Activated T-cell treated with anti-CD3 and anti-CD28 coated beads, Interleukin-2, amount 50 U/mL, for 1 hour (primary cell): Measurements from ENCODE around the gene PRAC1.

ENCODE experiments used
- DNase-seq: peaks from one replicate; pipeline ENCODE4 v3.0.0-alpha.2; 2020

Gene PRAC1

DNA sequence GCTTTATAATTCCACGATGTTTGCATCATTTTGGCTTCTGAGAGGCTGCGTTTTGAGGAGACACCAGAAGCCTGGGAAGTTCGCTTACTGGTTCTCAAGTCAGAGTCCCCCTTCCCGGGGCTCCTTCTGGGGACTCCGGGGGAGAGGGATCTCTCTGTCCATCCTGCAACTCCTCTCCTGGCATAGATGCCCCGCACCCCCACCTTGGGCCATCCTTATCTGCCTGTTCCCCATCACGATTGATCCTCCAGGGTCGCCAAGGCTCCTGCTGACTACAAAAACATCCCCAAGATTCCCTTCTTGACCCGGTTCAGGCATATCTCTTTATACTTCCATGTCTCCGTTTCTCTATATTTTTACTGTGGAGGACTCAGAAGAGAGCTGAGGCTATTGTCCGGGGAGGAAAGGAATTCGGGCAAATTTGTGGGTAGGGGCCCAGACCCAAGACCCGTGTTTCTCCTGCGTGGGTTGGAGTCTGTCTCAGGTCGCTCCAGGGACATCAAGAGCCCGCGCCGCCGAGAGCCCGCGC is 24.7 kb upstream of the PRAC1 start:
- no peak for DNase-seq

DNA sequence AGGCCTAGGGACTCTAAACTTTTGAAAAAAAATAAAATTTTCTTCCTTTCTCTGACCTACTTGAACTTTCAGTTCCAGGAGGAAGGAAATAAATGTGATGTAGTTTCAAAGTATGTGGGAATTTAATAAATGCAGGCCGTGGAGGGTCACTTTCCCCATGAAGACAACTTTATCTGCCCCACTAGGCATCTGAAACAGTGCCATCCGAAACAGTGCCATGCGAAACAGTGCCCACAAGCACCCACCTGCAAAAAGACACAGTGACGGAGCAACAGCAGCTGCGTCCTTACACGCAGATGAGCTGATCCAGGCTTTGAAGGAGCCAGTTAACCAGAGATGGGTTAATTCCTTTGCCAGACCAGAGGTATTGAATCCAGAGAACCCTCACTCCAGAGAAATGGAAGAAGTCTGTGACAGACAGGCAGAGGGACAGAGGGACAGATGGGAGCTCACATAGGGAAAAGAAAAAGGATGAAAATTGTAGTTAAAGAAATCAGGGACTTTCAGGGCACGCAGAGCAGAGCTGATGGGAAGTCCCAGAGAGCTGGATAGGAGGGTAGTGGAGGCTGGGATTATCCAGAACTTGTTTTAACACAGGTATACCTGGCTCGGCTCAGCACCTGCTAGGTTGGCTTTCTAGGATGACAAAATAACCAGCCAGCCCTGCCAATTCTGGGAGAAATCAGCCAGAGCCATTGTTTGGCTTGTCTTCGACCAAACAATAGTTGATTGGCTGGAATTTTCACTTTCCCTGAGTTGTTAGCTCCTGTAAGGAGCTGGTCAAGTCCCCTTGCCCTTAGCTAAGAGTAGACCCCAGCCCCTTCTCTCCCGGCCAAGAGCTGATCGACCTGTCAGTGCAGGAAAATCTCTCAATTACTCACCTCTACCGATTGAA is 23.3 kb upstream of the PRAC1 start:
- no peak for DNase-seq

DNA sequence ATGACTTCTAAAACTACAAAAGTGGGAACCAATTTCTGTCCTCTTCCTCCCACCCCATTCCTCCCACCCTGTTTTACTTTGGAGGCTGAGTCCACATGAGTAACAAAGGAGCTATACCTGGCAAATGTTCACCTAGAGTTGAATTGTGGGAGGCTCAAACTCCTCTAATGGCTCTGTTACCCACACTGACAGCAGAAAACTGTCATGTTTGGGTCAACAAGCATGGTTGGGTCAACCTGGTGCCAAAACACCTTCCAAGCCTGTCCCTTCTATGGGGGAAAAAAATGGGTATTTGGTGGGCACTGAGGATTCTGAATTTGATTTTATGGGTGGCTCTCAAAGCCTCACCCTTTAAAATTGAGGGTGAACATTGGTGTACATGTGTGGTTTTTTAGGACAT is 18.2 kb upstream of the PRAC1 start:
- no peak for DNase-seq

DNA sequence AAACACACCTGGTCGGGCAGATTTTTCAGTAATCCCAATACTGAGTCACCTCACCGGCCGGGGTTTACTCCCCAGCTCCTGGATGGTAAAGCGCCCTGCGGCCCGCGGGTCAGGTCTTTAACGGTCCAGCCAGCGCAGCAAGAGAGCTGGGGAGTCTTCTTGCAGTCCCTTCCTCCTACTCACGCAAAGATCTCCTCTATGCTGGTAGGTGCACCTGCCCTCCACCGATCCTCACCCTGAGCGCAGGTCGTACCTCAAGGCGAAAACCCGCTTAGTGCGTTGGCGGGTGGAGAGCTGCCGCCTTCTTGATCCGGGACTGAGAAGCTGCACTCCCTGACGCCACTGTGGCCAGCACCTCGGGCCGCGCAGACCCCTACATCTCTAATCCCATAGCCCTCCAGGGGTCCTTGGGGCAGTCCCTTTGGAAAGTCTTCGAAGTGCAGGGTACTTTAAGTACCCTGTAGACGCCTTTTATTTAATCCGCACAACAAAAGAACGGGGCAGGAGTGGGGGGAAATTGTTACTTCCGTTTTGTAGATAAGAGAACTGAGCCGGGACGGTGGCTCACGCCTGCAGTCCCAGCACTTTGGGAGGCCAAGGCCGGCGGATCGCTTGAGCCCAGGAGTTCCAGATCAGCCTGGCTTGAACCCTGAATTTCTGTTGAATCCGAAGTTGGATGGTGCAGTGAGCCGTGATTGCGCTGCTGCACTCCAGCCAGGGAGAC is 16.6 kb upstream of the PRAC1 start:
- no peak for DNase-seq

DNA sequence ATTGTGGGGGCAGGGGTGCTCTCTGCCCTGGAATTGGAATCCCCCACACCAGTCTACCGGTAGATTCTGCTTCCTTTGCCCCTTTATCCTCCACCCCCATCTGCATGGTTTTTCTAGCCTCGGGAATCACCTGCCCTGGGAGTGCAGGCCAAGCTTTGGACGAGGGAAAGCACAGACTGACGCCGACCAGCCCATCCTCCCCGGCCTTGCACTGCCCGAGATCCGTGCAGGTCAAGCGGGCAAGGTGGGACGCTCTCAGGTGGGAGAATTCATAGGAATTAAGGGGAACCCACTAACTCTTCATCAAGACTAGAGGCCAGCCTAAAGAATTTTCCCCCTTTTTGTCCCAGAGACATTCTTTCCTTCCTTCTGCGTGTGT is 16.1 kb upstream of the PRAC1 start:
- DNase-seq = no peak

DNA sequence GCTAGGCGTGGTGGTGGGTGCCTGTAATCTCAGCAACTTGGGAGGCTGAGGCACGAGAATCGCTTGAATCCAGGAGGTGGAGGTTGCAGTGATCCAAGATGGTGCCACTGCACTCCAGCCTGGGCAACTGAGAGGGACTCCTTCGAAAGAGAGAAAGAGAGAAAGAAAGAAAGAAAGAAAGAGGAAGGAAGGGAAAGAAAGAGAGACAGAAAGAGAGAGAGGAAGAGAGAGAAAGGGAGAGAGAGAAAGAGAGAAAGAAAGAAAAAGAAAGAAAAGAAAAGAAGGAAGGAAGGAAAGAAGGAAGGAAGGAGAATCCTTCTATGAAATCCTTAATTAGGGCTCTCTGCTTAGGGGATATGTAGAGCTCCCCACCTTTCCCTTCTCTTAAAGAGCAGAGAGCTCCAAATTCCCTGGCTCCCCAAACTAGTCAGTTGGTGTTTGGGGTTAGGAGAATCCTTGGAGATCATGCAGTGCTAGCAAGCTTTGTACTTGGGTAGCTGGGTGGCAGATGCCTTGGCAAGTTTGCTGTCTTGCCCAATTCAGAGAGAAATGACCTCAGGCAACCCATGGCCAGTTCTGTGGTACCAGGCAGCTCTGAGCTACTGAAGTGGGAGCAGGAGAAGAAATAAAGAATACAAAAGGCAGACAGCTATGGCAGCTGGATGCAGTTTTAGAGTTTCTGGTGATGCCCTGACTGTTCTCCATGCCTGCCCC is 15.2 kb upstream of the PRAC1 start:
- DNase-seq = no peak

DNA sequence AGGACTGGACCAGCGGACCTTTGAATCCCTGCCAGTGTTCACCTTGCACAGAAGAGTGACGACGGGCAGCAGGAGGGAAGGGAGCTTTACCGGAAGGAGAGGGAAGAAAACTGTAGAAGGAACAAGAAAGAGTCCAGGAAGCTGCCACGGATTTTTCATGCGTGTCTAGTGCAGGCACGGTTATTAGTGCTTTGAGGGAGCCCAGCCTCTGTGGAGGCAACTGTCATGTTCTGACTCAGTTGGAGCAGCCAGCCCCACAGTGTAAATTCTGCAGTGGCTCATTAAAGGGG is 12.7 kb upstream of the PRAC1 start:
- DNase-seq = no peak

DNA sequence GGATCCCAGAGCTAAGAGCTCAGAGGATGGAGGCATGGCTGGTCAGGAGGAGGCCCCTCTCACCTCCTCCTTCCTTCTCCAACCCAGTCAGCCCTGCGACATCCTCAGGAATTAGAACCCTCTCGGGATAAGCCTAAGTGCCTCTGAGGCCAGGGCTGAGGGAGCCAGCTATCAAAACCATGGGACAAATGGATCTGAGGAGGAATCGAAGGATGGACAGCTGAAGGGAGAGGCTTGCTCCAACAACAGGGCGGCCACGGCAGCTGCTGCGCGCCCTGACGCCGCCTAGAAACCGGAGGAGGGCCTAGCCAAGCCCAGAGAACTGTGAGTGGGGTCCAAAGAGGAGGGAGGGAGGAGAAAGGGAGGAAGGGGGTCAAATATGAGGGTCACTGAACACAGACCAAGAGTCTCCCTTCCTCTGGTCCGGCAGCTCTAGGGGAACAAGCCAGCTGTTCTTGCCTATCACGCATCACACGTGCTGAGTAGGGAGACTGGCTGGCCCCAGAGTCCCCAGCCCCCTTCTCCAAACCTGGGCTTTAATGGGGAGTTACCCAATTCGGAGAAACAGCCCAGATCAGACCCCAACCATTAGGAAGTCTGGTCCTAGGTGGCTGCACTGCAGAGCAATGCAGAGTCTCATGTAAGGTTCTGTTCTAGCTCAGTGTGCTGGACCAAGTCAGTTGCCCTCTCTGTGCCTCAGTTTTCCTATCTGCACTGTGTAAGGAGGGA is 12.2 kb upstream of the PRAC1 start:
- no peak for DNase-seq

DNA sequence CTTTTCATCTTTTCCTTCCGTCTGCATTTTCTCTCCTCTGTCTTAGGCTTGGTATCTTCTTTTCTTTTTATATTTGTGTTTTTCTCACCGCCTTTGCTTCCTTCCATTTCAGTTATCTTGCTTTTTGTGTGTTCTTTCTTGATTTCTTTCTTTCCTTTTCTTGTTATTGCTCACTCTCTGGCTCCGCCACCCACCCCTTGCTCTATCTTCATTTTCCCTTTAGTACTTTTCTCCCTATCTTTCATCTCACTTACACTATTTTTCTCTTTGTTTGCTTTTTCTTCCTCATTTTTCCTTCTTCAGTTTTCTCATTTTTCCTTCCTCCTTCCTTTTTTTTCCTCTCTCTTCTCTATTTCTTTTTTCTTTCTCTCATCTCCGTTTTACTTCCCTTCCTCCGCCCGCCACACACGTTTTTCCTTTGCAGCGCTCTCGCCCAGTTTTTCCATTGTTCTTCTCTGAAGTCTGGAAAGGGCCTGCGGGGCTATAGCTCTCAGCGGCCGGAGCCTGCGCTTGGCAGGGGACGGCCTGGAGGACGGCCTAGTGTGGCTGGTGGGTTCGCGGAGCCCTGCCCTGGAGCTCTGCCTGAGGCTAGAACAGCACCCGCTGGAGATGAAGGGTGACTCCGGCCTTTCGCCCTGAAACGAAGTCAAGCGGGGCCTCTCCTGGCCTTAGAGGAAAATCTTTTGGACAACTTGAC is 11.5 kb upstream of the PRAC1 start:
- no peak for DNase-seq

DNA sequence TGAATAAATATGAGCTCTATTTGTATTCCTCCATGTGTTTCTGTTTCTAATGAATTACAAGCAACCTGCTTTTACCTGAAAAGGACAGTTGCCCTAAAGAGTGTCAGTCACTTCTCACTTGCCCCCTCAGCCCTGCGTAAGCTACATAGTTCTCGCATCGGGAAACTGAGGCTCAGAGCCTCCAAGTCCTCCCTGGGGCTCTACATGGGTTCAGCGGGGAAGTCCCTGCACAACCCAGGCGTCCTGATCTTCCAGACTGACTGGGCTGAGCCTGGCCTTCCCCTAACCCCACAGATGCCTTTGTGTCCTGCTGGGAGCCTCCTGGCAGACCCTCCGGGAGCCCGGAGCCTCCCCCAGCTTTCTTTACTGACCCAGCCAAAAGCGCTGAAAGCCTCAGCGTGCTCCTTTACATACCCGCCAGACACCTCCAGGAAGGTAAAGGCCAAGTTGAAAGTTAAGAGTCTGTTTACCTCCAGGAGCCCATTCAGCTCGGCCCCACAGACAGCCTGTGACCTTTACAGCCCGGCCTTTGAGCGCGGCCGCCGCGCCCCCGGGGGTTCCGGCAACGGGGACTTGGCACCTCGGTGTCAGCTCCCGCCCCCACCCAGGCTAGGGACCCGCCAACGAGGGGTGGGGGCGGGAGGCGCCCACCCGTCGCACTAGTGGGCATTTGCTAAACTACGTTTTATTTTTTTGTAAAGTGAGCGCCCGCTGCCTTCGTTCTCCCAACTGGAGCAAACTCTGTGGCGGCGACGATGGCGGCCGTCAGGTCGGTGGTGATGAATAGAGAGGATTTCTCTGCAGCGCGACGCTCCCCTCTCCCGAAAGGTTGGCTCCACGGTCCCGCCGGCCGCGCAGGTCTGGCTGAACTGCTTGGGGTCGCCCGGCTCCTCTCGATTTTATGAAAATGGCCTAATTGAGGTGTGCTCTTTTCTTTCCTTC is 10.6 kb upstream of the PRAC1 start:
- DNase-seq = no peak

DNA sequence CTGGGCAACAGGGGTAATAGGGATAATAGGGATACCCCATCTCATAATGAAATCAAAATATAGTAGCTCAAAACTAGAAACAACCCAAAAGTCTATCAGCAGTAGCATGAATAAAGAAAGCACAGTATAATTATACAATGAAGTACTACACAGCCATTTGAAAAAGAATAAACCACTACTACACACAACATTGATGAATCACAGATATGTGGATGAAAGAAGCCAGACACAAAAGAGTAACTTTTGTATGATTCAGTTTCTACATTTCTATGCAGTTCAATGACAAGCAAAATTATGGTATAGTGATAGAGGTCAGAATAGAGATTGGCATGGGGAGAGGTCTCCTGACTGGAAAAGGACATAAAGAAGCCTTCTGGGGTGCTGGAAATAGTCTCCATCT is 9.0 kb upstream of the PRAC1 start:
- DNase-seq = no peak

DNA sequence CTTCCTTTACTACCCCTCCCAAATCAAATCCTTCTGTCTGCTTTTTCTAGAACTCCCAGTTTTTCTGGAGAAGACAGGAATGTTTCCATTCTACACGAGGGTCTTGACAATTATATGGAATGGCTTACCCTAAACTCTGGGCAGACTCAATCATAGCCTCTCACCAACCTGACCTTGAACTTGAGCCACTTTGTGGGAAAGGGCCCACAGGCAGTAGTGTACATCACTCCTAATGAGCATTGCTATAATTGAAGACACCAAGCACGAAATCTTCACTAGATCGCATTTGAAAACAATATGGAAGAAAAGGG is 7.9 kb upstream of the PRAC1 start:
- DNase-seq = no peak

DNA sequence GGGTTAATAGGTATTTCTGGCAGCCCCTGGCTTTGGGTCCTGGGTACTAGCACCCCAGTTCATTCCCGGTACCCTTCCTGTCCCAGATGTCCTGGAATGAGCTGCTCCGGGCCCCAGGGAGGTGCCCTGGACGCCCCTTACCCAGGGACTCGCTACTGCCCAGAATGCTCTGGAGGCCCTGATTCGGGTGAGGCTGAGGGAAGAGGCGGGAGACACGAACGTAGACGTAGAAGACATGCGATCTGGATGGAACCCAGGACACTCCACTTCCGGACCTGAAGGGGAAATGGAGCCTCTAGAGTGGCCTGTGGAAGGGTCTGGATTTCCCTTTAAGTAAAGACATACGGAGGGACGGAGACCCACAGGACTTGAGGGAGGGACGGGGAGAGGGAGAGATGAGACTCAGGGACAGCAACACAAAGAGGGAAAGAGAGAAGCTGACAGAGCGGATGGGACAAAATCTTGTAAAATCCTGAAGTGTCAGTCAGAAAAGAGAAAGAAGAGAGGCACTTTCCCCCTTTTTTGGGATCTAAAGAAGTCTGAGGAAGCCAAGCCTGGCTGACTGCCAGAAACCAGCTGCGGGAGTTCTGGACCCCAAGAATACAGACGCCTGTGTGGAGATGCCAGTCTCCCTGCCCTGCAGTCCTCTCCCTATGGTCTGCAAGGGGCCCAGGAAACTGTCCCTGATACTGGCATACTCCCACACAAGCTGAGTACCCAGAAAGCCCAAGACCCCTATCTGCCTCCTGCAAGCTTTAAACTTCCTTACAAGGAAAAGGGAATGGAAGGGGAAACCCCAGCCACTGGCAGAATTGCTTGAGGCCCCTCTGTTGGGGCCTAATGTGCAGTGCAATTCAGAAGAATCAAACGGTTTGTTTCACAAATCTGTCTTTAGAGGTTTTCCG is 7.3 kb upstream of the PRAC1 start:
- no peak for DNase-seq

DNA sequence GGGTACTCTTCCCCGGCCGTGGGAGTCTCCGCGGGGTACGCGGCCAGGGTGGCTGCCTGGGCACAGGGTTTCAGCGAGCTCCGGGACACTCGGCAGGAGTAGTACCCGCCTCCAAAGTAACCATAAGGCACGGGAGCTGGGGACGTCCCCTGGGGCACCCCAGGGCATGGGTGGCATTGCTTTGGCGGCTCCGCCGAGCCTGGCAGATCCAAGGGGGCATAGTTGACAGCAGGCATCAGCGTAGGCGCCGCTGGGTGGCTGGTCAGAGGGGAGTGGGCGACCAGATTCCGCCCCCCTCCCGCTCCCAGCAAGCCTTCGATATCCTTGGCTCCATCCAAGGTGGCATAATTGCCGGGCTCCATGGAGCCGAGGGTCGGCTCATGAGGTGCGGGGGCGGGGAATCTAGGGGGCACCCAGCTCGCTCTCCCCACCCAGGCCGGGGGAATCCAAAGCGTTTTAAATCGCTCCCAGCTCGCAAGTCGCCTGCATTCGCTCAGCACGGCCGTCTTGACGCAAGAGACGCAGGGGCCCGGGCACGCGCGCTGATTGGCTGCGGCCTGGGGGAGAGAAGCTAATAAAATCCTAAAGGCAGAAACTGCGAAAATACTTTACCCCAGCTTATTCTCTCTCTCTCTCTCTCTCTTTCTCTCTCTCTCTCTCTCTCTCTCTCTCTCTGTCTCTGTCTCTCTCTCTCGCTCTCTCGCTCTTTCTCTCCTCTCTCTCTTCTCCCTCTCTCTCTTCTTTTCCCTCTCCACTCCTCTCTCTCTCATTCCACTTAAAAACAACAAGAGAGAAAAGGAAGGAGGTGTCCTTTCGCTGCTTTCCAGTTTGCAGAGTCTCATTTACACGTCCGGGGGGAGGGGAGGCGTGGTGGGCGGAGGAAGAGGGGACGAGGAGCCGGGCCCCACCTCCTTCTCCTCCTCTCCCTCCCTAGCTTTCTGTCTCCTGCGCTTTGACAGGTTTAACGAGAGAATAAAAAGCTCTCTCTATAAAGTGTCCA is 6.2 kb upstream of the PRAC1 start, which contains the start of gene HOXB13:
Gene HOXB13 (minus strand): TSS at position 519 of the 1,000 bp plus-strand sequence. CDS start 157 bp downstream, at position 362.
- DNase-seq = no peak

DNA sequence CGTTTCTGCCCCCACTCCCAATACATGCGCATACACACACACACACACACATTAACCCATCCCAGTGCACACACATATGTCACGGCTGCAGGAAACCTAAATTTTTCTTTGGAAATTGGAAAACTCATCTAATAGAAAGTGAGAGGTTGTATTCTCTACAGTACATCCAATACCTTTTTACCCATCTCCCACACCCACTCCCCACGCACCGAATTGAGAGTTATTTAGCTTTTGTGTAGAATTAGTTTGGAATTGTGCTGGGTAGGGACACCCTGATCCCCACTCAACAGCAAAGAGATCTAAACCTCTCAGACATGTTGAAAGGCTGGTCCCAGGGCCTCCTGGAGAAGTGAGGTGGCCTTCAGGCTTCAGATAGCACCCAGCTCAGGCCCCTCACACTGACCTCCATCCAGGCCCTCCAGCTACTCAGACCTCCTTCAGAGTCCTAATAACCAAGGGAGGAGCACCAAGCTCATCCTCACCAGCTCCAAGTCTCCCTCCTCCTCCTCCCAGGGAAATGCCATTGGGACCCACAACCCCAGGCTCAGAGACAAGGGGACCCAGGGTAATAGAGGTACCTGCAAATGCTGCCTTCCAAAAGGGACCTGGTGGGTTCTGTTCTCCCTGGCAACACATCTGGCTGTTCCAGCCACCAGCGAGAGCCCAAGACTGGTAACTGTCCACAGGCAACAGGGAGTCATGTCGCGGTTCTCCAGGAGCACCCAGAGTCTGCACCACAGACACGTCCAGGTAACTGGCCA is 5.3 kb upstream of the PRAC1 start:
- no peak for DNase-seq

DNA sequence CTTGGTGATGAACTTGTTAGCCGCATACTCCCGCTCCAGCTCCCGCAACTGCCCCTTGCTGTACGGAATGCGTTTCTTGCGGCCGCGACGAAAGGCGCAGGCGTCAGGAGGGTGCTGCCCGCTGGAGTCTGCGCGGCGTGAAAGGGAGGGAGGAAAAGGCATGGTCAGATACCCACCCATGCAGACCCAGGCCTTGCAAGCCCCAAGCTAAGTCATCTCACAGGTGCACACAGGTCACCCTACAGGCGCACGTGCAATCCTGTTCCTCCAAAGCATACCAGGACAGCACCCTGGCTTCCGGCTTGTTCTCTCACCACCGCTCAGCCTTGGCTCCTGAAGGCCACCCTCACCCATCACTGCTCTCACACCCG is 4.6 kb upstream of the PRAC1 start:
- DNase-seq = no peak

DNA sequence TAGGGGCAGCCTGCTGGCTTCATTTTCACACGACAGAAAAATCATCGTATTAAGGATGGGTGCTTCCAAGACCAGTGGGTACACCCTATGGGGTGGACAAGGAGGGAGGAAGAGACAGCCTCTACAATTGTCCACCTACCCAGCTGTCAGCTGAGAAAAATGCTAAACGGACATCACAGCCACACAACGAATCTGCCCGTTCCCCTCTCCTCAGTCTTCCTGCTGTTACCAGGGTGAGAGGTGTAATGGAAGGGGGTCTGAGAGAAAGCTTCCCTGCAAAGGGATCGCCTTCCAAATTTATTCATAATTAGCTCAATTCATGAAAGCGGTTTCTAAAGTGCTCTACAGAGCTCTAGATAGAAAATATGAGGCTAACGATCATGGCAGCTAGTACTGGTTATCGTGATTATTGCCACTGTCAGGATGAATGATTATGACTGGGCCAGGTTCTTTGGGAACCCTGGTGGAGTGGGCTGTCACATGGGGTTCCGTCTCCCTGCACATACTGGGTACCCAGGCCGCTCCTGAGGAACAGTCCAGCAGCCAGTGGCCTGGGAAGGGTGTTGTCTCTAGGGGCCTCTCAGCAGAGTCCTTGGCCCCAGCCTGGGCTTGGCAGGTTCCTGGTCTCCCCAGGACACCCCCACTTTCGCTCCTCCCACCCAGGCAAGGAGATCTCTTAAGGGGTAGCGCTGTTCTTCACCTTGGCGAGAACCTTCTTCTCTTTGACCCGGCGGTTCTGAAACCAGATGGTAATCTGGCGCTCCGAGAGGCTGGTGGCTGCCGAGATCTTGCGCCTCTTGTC is 4.0 kb upstream of the PRAC1 start:
- no peak for DNase-seq
